Measurements from ENCODE around the gene EXOC6B.
"Not testable (repeated sequence)": the region's sequence is repeated elsewhere in the genome, so short reads cannot be mapped to it uniquely, and the experiment has no call there.

Gene EXOC6B

GRCh38 chr2:72497763-72498162 lies 328.1 kb downstream of the EXOC6B start:
- DNase-seq (ENCODE audit: insufficient read length, low spot score) (no peak), FAIRE-seq (no peak)
- TF ChIP-seq TAF1 (IDR thresholded peaks at IDR 0.05; ENCODE audit: low read depth, low read length): no peak
- no peak for TF ChIP-seq POLR2A (IDR thresholded peaks at IDR 0.05; ENCODE audit: low read depth, low read length)
- TF ChIP-seq PAX5 (IDR thresholded peaks at IDR 0.05; ENCODE audit: insufficient read depth, low read length, severe bottlenecking): no peak
- no peak for TF ChIP-seq POLR2AphosphoS5 (IDR thresholded peaks at IDR 0.05; ENCODE audit: low read depth, low read length)
- TF ChIP-seq POU2F2 (IDR thresholded peaks at IDR 0.05; ENCODE audit: low read depth, low read length): no peak
- TF ChIP-seq SPI1 (IDR thresholded peaks at IDR 0.05; ENCODE audit: low read depth, low read length): no peak

- DNase-seq (ENCODE audit: insufficient read length, low spot score): no peak
- TF ChIP-seq POLR2AphosphoS5 (IDR thresholded peaks at IDR 0.05; ENCODE audit: low read depth, low read length): no peak
- TF ChIP-seq PAX5 (IDR thresholded peaks at IDR 0.05; ENCODE audit: insufficient read depth, low read length, severe bottlenecking): no peak
- no peak for TF ChIP-seq SPI1 (IDR thresholded peaks at IDR 0.05; ENCODE audit: low read depth, low read length)
- TF ChIP-seq TAF1 (IDR thresholded peaks at IDR 0.05; ENCODE audit: low read depth, low read length): no peak
- no peak for TF ChIP-seq POLR2A (IDR thresholded peaks at IDR 0.05; ENCODE audit: low read depth, low read length)
- no peak for TF ChIP-seq POU2F2 (IDR thresholded peaks at IDR 0.05; ENCODE audit: low read depth, low read length)
- no peak for FAIRE-seq
These were observed 329.4 kb downstream of the EXOC6B start for GRCh38 chr2:72496479-72496878.

GRCh38 chr2:72494392-72494791 lies 331.4 kb downstream of the EXOC6B start:
- DNase-seq (ENCODE audit: insufficient read length, low spot score) (no peak), FAIRE-seq (no peak)
- no peak for TF ChIP-seq POU2F2 (IDR thresholded peaks at IDR 0.05; ENCODE audit: low read depth, low read length)
- TF ChIP-seq POLR2A (IDR thresholded peaks at IDR 0.05; ENCODE audit: low read depth, low read length): no peak
- no peak for TF ChIP-seq PAX5 (IDR thresholded peaks at IDR 0.05; ENCODE audit: insufficient read depth, low read length, severe bottlenecking)
- no peak for TF ChIP-seq SPI1 (IDR thresholded peaks at IDR 0.05; ENCODE audit: low read depth, low read length)

- not testable (repeated sequence) for DNase-seq (ENCODE audit: insufficient read length, low spot score); FAIRE-seq
These were observed 341.2 kb downstream of the EXOC6B start for GRCh38 chr2:72484622-72485021.

GRCh38 chr2:72483346-72483745 lies 342.5 kb downstream of the EXOC6B start:
- no peak for DNase-seq (ENCODE audit: insufficient read length, low spot score)
- FAIRE-seq: no peak
- TF ChIP-seq PAX5 (IDR thresholded peaks at IDR 0.05; ENCODE audit: insufficient read depth, low read length, severe bottlenecking): no peak
- no peak for TF ChIP-seq POU2F2 (IDR thresholded peaks at IDR 0.05; ENCODE audit: low read depth, low read length)
- TF ChIP-seq TAF1 (IDR thresholded peaks at IDR 0.05; ENCODE audit: low read depth, low read length): no peak
- TF ChIP-seq POLR2AphosphoS5 (IDR thresholded peaks at IDR 0.05; ENCODE audit: low read depth, low read length): no peak
- no peak for TF ChIP-seq POLR2A (IDR thresholded peaks at IDR 0.05; ENCODE audit: low read depth, low read length)
- TF ChIP-seq SPI1 (IDR thresholded peaks at IDR 0.05; ENCODE audit: low read depth, low read length): no peak

GRCh38 chr2:72475246-72475645 lies 350.6 kb downstream of the EXOC6B start:
- TF ChIP-seq PAX5 (IDR thresholded peaks at IDR 0.05; ENCODE audit: insufficient read depth, low read length, severe bottlenecking) (no peak), POU2F2 (IDR thresholded peaks at IDR 0.05; ENCODE audit: low read depth, low read length) (no peak), SPI1 (IDR thresholded peaks at IDR 0.05; ENCODE audit: low read depth, low read length) (no peak), POLR2A (IDR thresholded peaks at IDR 0.05; ENCODE audit: low read depth, low read length) (no peak), POLR2AphosphoS5 (IDR thresholded peaks at IDR 0.05; ENCODE audit: low read depth, low read length) (no peak), TAF1 (IDR thresholded peaks at IDR 0.05; ENCODE audit: low read depth, low read length) (no peak)
- no peak for DNase-seq (ENCODE audit: insufficient read length, low spot score)
- no peak for FAIRE-seq

- DNase-seq (ENCODE audit: insufficient read length, low spot score): no peak
- TF ChIP-seq POU2F2 (IDR thresholded peaks at IDR 0.05; ENCODE audit: low read depth, low read length): no peak
- no peak for FAIRE-seq
These were observed 367.9 kb downstream of the EXOC6B start for GRCh38 chr2:72457801-72458516.

GRCh38 chr2:72454189-72454588 lies 371.6 kb downstream of the EXOC6B start:
- DNase-seq (ENCODE audit: insufficient read length, low spot score): no peak
- FAIRE-seq: no peak
- TF ChIP-seq SPI1 (IDR thresholded peaks at IDR 0.05; ENCODE audit: low read depth, low read length) (no peak), PAX5 (IDR thresholded peaks at IDR 0.05; ENCODE audit: insufficient read depth, low read length, severe bottlenecking) (no peak), POU2F2 (IDR thresholded peaks at IDR 0.05; ENCODE audit: low read depth, low read length) (no peak), TAF1 (IDR thresholded peaks at IDR 0.05; ENCODE audit: low read depth, low read length) (no peak), POLR2A (IDR thresholded peaks at IDR 0.05; ENCODE audit: low read depth, low read length) (no peak), POLR2AphosphoS5 (IDR thresholded peaks at IDR 0.05; ENCODE audit: low read depth, low read length) (no peak)

- no peak for FAIRE-seq
These were observed 383.6 kb downstream of the EXOC6B start for GRCh38 chr2:72442270-72442669.

GRCh38 chr2:72439892-72440291 lies 385.9 kb downstream of the EXOC6B start:
- DNase-seq (ENCODE audit: insufficient read length, low spot score): no peak
- no peak for FAIRE-seq
- TF ChIP-seq SPI1 (IDR thresholded peaks at IDR 0.05; ENCODE audit: low read depth, low read length) (no peak), POLR2AphosphoS5 (IDR thresholded peaks at IDR 0.05; ENCODE audit: low read depth, low read length) (no peak), POU2F2 (IDR thresholded peaks at IDR 0.05; ENCODE audit: low read depth, low read length) (no peak), TAF1 (IDR thresholded peaks at IDR 0.05; ENCODE audit: low read depth, low read length) (no peak), POLR2A (IDR thresholded peaks at IDR 0.05; ENCODE audit: low read depth, low read length) (no peak), PAX5 (IDR thresholded peaks at IDR 0.05; ENCODE audit: insufficient read depth, low read length, severe bottlenecking) (no peak)

More at GRCh38 chr2:72442270-72442669, 383.6 kb downstream of the EXOC6B start:
- no peak for TF ChIP-seq SPI1 (IDR thresholded peaks at IDR 0.05; ENCODE audit: low read depth, low read length)
- DNase-seq (ENCODE audit: insufficient read length, low spot score): no peak

- DNase-seq (ENCODE audit: insufficient read length, low spot score): no peak
- TF ChIP-seq TAF1 (IDR thresholded peaks at IDR 0.05; ENCODE audit: low read depth, low read length) (no peak), POU2F2 (IDR thresholded peaks at IDR 0.05; ENCODE audit: low read depth, low read length) (no peak), POLR2AphosphoS5 (IDR thresholded peaks at IDR 0.05; ENCODE audit: low read depth, low read length) (no peak), SPI1 (IDR thresholded peaks at IDR 0.05; ENCODE audit: low read depth, low read length) (no peak), PAX5 (IDR thresholded peaks at IDR 0.05; ENCODE audit: insufficient read depth, low read length, severe bottlenecking) (no peak), POLR2A (IDR thresholded peaks at IDR 0.05; ENCODE audit: low read depth, low read length) (no peak)
- no peak for FAIRE-seq
These were observed 387.5 kb downstream of the EXOC6B start for GRCh38 chr2:72438364-72438763.

Measured in GM12891 (cell line).